MM.1S (cell line): Measurements from ENCODE around the gene EFNB1.

Source experiments
- CTCF ChIP-seq: fragments of 300-600 bp; sonication (generic); IDR thresholded peaks from 2 replicates; pipeline ENCODE4 v1.5.1; 2016; ENCODE audit warnings: antibody characterized with exemption, low read length, mixed read lengths
- EZH2phosphoT487 ChIP-seq: fragments of 300-600 bp; sonication (generic); IDR thresholded peaks from 2 replicates; pipeline ENCODE4 v1.6.1; 2018; ENCODE audit warnings: antibody characterized with exemption, low read length

- TF ChIP-seq EZH2phosphoT487 (no peak), CTCF (no peak)
These were observed 14.2 kb downstream of the EFNB1 start for GRCh38 chrX:68842781-68843581.
